GM18870 (cell line): ENCODE measurements around the gene ETV3L.

Experiments
- ATAC-seq: cut with Tn5 transposase; IDR thresholded peaks from one replicate; pipeline ENCODE4 v1.9.1; 2021; ENCODE audit warnings: moderate library complexity; ENCODE audit not compliant: unreplicated experiment

ETV3L gene

DNA sequence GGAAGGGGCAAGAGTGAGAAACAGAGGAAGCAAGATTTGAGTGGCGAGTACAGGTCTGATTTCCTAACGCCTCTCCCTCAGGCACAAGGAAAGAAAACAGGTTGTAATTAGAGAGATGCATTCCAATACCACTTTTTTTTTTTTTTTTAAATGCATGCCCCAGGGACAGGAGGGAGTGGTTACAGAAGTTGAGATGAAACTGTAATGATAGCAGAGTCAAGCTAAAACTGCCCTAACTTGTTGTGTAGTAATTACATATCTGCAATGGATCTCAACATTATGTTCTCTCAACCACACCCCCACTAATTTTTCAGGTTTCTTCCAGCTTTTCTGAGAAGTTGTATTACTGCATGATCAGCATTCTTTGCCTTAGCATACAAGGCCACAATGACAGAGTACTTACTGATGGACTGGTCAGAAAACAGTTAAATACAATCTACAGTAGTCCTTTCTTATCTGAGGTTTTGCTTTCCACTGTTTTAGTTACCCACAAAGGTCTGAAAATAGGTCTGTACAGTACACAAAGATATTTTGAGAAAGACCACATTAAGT, 33.1 kb upstream of the ETV3L start:
- ATAC-seq = no peak

DNA sequence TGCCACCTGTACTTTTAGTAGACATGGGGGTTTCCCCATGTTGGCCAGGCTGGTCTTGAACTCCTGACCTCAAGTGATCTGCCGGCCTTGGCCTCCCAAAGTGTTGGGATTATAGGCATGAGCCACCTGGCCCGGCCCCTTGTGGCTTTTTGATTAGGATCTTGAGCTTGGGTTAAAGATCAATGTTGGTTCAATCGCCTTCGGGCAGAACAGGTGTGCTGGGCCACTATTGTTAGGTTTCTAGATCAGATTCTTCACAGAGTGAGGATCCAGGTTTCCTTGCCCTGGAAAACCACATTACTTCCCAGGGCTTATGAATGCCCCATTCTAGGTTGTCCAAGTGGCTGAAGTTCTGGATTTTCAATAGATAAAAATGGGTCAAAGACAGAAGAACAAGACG, 32.5 kb upstream of the ETV3L start:
- no peak for ATAC-seq

DNA sequence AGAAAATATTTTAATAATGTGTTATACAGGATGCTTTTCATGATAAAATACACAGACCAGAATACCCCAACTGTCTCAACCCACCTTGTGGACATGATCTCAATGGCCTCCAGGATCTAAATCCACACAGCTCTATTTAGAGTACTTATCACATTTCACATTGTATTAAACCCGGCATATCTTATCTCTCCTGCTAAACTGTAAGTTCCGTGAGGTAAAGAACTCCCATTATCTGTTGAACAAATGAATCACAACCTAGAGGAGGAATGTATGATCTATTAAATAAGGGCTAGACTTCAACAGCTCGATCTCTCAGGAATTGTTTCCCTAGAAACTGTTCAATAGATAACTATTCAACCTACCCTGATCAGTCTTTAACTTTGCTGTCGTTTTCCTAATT, 31.7 kb upstream of the ETV3L start:
- no peak for ATAC-seq

DNA sequence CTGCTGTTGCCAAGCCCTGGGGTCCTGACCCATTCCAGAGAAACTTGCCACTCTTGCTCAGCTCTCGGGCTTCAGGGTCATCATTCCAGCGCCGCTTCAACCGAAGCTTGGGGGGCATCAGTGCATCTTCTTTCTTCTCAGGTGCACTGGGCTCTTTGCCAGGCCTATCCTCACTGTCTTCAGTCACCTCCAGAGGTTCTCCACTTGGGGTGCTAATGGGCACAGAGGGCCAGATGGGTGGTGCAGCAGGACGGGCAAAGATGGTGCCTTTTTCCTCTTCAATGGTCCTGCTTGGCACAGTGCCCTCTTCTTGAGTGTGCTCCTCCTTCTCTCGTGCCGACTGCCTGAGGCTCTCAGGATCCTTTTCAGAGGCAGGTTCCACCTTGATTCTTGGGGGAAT, 25.2 kb upstream of the ETV3L start:
- no peak for ATAC-seq

DNA sequence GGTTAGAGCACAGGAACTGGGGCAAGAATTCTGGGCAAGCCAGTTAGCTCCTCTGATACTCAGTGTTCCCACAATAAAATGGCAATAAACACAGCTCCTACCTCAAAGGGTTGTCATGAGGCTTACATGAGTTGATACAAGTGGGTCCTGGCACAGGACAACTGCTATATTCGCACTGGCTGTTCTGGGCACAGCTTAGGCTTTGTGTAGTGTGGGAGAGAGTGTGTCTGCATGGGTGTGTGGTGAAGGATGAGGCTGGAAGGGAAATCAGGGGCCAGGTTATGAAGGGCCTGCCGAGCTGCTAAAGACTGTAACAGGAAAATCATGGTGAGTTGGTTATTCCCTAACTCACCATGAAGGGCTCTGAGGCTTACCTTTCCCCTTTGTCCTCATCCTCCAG, 19.8 kb upstream of the ETV3L start:
- no peak for ATAC-seq

DNA sequence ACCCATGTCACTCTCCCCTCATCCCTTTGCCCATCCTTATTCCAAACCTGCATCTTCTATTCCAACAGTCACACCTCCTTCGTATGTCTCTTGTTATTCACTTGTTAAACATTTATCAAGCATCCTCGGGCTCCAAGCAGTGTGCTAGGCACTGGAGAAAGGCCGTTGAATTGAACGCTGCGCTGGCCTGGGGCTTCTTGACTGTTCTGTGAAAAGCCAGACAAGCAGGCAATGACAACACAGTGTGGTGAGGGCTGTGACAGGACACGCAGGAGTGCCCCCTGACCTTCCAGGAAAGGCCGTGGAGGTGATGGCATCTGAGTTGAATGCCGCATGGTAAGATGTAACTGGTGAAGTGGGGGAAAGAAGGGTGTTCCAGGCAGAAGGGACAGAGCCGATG, 19.4 kb upstream of the ETV3L start:
- no peak for ATAC-seq

DNA sequence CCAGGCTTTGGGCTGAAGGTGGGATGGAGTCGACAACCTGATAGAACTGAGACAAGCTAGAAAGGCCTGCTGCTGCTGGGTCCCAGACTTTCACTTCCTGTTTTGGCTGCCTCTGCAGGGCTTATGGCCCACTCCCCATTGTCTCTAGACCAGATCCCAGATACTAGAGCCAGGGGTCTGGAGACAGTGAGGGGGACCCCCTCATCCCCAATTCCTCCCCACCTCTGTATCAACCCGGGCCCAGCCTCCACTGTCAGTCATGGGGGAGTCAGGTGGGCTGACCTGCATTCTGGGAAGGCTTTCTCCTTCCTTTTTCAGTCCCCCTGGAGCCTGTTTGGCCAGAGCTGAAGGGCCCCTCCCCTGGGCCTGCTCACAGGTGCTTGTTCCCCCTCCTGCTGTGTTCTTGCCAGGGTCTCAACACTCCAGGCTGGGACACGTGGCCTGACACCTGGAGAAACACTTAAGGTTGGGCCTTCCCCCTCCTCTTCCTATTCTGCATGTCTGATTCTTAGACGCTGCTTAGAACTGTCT, 18.0 kb upstream of the ETV3L start:
- ATAC-seq = no peak

DNA sequence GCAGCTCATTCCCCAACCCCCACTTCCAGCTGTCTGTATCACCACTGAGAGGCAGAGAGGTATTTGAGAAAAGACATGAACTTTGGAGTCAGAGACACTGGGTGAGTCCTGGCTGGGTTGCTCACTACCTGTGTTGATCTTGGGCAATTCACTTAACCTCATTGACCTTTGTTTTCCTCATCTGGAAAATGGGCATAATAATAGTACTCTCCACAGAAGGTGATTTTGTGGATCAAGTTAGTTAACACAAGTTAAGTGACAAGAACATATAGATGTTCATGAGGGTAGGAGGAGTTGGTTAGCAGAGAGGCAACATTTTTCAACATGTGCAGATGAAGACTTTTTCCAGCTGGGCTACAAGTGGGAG, 17.1 kb upstream of the ETV3L start:
- ATAC-seq = no peak

DNA sequence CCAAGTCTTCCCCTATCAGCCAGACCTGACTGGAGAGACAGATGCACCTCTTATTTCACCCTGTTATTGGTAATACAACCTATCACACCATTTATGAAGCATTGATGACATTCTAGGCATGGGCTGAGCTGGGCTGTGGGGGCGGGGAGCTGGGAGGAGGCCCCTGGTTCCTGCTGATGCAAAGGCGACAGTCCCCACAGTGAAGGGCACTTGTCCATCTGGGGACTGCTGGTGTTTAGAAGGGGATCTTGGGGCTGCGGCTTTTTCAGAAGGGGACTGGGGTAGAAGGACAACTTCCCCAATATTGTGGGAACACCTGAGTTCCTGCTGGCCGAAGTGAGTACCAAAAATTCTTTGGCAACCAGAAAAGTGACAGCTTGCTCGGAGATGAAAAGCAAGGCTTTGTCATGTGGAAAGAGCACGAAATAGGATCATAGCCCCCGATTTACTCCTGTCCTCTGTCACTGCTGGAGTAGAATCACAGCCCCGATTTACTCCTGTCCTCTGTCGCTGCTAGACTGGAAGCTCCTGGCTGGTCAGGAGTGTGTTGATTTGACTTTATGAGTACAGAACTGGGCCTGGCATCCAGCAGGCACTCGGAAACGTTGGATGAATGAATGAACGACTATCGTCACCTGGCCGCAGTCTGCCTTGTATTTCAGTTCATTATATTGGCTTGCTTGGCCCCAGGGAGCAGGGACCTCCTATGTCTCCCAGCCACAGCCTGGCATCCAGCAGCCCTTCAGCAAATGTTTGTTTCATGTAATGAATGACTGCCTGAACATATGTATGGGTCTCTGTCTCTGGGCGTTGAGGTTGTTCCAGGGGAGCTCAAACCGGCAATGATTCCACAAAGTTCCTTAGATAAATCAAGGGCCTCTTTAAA, 16.5 kb upstream of the ETV3L start:
- ATAC-seq = no peak

DNA sequence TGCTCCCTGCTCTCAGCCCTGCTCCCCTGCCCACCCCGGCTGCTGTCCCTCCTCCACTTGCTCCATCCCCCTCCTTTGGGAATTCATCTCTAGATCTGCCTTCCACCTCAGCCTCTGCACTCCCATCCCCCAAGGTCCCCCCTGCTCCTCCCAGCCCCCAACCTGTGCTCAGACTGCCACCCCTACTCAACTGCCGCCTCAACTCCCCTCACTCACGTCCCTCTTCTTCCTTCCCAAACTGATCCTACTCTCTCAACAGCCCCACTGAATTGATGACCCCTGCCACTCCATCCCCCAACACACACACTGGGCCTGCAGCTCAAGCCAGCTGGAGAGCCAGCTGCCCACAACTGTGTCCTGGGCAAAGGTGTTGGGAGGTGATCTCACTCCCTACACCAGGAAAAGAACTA, 15.8 kb upstream of the ETV3L start:
- no peak for ATAC-seq

DNA sequence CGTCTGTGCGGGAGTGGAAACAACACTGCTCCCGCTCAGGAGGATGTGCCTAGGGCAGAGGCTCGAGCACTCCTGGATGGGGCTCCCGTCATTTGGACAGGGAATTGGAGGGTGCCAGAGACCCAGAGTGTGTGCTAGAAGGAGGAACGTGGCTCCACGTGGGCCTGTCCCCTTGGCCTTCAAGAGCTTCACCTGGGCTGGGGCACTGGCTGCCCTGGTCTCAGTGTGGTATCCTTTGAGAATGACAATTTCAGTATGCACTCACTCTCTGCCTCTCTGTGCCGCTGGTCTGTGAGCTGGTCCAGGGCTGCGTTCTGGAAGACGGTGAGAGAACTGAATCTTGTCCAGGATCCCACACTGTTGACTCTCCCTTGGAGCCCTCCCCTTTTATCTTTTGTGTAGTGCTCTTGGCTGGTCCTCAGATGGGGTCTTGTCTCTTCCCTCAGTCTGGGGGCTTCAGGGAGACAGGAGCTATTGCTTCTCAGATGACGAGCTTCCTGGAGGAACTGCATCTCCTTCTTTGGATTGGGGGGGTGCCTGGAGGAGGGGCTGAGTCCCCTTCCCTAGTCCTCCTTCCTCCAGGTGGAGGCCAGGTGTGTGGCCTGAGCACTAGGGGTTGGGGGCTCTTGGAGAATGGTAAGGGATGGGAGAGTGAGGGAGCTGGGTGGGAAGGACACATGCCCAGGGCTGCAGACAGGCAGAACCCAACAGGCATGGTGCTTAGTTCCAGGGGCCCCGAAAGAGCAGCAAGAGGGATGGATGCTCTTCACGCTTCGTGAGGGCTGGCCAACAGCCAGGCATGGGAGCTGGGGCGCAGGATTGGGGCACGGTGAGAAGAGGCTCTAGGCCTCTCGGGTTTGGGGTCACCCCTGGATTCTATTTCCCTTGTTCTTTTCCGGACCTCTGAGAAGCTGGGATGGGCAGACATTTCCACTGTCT, 14.8 kb upstream of the ETV3L start:
- ATAC-seq = no peak

DNA sequence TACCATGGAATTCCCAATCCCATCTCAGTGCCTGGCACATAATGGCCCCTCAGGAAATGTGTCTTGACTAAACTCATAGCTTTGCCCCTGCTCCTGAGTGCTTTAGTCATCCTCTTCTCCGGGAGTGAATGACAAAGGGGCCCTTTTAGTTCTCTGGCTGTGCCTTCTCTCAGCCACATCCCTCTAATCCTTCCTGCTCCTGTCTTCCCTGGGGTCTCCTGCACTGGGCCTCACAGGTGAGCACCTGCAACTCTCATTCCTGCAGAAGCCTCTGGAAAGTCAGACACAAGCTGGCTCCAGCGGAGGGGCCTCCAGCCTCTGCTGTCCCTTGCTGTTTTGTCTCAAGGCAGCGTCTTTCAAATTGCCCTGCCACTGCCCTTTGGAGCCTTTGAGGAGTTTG, 14.0 kb upstream of the ETV3L start:
- no peak for ATAC-seq

DNA sequence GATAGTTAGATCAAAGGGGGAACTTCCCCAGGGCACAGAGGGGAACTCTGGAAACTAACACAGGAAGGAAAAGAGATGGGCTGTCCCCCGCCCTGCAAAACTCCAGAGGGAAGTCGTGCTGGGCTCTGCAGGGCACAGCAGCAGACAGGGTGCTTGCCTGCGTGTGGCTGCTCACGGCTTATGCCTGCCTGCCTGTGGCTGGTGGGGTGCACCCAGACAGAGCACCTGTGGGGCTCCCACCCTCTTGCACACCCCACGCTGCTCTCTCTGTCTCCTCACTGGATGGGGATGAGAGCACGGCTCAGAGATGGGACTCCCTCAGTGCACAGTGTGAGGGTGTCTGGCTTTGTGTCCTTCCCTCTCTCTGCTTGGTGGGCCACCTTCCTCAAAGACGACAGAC, 13.5 kb upstream of the ETV3L start:
- ATAC-seq = no peak

DNA sequence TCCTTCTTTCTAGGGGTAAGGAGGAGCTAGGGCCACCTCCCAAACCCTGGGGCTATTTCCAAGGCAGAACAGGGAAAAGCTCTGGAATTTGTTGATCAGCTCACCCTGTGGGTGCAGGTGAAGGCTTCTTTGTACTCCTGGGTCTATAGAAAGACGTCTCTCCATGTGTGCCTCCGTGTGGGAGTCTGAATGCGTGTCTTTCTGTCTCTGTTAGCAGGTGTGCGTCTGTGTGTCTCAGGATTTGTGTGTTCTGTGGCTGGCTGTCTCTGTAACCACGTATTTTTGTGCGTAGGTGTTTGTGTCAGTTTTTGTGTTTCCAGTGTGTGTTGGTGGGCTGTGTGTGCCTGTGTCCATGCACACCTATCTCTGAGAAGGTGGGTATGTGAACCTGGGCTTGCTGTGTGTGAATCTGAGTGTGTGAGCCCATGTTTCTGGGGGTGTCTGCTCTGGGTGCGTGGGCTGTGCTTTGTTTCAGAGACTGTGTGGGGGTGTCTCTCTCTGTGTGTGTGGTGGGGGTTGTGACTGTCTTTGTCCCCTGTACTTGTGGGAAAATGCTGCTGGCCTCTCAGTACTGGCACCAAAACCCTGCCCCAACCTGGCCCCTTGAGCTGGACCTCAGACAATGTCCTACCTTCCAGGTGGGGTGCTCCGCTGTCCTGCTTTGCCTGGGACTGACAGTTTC, 12.7 kb upstream of the ETV3L start:
- no peak for ATAC-seq

DNA sequence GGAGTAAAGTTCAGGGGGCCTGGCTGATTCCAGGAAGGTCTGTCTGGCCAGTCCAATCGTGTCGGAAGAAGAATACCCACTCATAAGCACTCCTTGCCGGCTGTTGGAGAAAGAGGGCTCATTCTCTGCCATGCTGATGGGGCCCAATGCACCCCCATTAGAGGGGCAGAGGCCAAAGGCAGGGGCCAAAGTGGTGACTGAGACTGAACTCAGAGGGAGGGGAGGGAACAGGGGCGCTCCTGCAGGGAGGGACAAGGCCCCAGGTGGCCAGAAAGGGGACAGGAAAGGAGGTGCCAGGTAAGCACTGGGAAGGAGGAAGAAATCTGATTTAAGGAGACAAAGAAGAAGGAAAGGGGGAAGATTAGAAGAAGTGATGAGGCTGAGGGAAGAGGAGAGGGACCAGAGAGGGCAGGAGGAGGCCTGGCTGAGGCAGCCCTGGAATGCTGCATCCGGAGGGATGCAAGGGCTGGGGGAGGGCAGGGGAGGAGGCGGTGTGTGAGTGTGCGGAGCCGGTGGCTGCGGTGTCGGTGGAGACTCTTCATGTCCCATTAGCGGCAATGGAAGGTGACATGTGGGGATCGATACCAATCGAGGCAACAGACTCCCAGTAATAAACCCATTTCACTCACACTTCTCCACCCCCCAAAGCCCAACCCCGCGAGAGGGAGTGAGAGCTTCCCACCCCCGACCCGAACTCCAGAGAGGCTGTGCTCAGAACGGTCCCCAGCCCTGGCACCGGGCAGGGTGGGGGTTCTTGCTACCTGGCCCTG, 12.0 kb upstream of the ETV3L start:
- ATAC-seq = no peak

DNA sequence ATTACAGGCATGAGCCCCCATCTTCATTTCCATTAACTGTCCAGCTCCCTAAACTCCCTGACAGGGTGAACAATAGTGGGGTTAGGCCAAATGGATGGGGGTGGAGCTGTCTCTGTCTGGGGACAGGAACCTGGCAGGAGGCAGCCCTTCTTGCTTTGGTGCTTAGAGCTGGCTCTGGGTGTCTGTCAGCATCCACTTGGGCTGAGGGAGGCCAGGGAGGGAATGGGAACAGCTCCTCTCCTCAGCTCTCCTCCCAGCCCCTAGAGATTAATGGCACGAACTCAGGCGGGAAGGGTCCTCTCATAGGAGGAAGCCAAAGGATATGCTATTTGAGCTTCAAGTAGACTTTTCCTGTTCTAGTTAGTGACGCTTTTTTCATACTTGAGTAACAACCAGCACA, 11.1 kb upstream of the ETV3L start:
- no peak for ATAC-seq

DNA sequence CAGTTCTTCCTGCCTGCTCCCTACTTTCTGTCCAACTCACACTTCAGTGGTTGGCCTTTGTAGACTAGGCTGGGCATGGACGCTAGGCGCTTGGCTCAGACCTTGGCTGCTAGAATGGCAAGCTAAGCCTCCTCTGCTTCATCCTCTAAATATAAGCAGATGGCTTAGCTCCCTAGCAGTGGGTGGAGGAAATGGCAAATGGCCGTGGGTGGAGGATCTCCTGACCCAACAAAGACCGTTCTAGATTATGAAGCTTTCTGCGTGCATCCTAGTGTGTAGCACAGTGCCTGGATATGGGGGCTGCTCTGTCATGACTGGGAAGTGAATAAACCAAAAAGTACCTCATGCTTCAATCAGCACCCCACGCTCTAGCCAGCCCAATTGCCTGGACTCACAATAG, 10.4 kb upstream of the ETV3L start:
- ATAC-seq = no peak

DNA sequence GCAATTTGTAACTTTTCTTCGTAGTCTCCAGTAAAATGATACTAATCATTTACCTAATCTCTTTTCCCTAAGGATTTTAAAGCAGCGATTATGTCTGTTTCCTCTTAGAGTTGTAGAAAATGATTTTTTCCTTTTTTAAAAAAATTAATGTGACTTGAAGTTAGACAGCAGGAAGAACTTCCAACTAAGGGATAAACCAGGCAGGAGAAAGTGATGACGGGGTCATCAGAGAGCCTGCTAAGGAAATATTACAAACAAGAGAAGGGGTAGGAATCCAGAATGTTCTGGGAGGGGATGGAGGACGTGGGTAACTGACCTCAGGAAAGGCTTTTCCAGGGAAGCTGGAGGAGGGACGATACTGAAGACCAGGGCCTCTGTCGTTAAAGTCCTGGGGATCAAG, 8.8 kb upstream of the ETV3L start:
- ATAC-seq = no peak

DNA sequence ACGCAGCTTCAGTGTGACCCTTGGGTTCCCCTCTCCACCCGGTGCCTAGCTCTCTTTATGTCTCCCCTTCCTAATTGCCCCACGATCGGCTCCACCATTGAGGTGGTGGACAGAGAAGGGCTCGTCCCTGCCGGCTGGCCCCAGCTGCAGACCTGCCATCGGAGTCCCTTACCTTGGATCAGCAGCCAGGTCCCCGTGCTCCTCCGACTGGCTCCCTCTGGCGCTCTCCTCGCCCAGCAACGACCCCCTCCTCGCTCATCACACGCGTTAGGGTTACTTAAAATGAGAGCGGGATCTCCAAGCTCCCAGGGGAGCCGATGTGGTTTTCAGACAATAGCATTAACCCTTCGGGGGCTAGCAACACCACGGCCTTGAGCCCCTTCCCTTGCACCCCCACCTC, 8.1 kb upstream of the ETV3L start:
- no peak for ATAC-seq

DNA sequence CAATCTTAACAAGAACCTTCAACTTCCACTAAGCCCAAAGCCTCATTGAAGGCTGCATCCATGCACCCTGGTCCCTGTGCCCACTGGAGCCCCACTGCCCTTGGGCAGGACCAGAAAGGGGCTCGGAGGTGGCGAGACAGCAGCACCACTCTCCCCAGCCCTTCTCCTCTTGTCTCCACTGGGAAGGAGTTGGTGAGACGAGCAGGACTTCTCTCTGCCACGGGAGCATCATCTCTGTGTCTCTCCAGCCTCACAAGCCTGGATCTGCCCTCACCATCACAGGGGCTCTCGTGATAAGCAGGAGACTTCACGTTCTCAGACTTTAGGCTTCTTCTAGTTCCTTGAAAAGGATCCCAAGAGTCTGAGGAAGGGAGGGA, 7.2 kb upstream of the ETV3L start:
- peak; percentile 11 for ATAC-seq
